Colonic mucosa (tissue), 4 donors: ENCODE results near the gene AHCYL1. TPM values are rescaled to one million over a fixed set of nuclear protein-coding genes. Genes with fewer than 3 reads are reported as not detected.
"Not testable (repeated sequence)": the region's sequence is repeated elsewhere in the genome, so short reads cannot be mapped to it uniquely, and the experiment has no call there.

Experiments used
- DNase-seq: peaks from one replicate; pipeline ENCODE4 v3.0.0-alpha.2; 2020
- H3K27ac ChIP-seq: fragments of 200-600 bp; one replicate; pipeline ENCODE4 v1.8.0; 2021
- H3K27me3 ChIP-seq: fragments of 200-600 bp; one replicate; pipeline ENCODE4 v1.8.0; 2021
- H3K36me3 ChIP-seq: fragments of 200-600 bp; one replicate; pipeline ENCODE4 v1.8.0; 2021
- H3K4me1 ChIP-seq: fragments of 200-600 bp; one replicate; pipeline ENCODE4 v1.8.0; 2021; ENCODE audit warnings: mild to moderate bottlenecking
- H3K4me3 ChIP-seq: fragments of 200-600 bp; one replicate; pipeline ENCODE4 v1.8.0; 2021
- H3K9ac ChIP-seq, 2 donors: one replicate each; pipeline ENCODE4 v1.7.0; 2013; ENCODE audit warnings: control low read depth in 2 of 2, low read depth in 2 of 2, low read length in 2 of 2
- H3K9me3 ChIP-seq: fragments of 200-600 bp; one replicate; pipeline ENCODE4 v1.8.0; 2021
- intact Hi-C: fragments of 100-400 bp; cut with DNase I; formaldehyde crosslinking; loops from one replicate; pipeline ENCODE4 v1.14.1; 2022
- total RNA-seq, 2 donors: library from RNA; stranded (reverse); fragmentation: NEBNext Ultra II Directional in 1 of 2; extraction: Animal tissue kit (Norgen Biotek cat#: 25700) in 1 of 2; gene quantifications; one replicate each; pipeline ENCODE4 v1.2.1, GENCODE V29; 2021
- TF ChIP-seq, protein P1 (sequence below): fragments of 200-600 bp; IDR thresholded peaks from one replicate; pipeline ENCODE4 v1.8.0; 2022; ENCODE audit warnings: antibody characterized with exemption, mild to moderate bottlenecking
- donor health status: healthy.
- donor health status: DM: no; HTN: no; CAD: no.
- donor health status: DM: no; HTN: no; CAD: no.

Gene AHCYL1
- total RNA-seq, 2 donors from 2014 or later: 108 to 115 TPM

DNA sequence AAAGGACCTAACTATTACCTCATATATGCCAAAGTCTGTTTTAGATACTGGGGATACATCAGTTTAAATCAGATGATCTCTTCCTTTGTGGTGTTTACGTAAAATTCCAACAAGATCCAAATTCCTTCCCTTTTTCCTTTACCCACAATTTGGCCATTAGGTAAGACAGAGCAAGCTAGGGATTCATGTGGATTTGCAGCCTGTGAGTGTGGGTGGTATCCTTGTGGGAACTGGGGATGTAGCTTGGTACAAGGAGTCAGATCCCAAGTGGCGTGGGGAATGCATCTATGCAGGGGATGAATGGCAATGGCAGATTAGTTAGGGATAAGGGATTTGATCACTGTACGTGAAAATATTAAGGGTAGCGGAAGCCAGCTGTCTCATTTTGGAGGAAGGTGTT, 40.0 kb downstream of the AHCYL1 start:
- Histone ChIP-seq H3K9me3 (no peaks in the 10 kb centered on the region), H3K4me1 (no peaks in the 10 kb centered on the region), H3K27ac (no peak overlapping the region), H3K36me3 (peaks cover 8% of the 10 kb centered on the region), H3K9ac (no peak overlapping the region), H3K4me3 (no peak overlapping the region), H3K27me3 (no peaks in the 10 kb centered on the region)
- intact Hi-C loops: no loop called here
- TF ChIP-seq, protein P1, sequence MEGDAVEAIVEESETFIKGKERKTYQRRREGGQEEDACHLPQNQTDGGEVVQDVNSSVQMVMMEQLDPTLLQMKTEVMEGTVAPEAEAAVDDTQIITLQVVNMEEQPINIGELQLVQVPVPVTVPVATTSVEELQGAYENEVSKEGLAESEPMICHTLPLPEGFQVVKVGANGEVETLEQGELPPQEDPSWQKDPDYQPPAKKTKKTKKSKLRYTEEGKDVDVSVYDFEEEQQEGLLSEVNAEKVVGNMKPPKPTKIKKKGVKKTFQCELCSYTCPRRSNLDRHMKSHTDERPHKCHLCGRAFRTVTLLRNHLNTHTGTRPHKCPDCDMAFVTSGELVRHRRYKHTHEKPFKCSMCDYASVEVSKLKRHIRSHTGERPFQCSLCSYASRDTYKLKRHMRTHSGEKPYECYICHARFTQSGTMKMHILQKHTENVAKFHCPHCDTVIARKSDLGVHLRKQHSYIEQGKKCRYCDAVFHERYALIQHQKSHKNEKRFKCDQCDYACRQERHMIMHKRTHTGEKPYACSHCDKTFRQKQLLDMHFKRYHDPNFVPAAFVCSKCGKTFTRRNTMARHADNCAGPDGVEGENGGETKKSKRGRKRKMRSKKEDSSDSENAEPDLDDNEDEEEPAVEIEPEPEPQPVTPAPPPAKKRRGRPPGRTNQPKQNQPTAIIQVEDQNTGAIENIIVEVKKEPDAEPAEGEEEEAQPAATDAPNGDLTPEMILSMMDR: no peak
- no peak for DNase-seq

DNA sequence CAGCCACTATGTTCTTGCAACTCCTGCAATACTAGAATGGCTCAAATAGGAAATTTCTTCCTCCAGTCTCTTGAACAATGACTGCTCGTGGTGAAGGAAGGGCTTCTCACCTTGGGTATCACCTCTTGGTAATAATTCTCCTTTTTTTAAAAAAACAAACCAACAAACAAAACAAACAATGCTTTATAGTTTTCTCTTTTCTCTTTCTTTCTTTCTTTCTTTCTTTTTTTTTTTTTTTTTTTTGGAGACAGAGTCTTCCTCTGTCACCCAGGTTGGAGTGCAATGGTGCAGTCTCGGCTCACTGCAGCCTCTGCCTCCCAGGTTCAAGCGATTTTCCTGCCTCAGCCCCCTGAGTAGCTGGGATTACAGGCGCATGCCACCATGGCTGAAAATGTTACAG, 46.1 kb downstream of the AHCYL1 start:
- H3K9me3 ChIP-seq, H3K27ac ChIP-seq, intact Hi-C loops, H3K4me1 ChIP-seq, H3K36me3 ChIP-seq, H3K27me3 ChIP-seq, H3K9ac ChIP-seq, DNase-seq, H3K4me3 ChIP-seq: not testable (repeated sequence)

DNA sequence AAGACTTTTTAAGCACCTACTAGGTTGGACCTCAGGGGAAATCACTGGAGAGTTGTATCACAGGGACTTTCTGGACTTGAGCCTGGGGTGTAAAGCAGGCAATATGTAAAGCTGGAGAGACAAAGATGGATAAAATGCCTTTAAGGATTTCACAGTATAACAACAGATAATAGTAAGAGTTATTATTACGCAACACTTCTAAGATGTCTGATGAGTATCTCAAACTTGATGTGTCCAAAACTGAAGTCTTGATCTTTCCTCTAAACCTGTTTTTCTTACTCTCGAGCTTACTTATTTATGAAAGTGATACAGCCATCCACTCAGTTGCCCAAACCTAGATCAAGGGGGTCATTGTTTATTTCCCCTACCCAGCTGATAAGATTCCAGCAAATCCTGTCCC, 47.8 kb downstream of the AHCYL1 start:
- DNase-seq: no peak
- Histone ChIP-seq H3K9me3 (no peaks in the 10 kb centered on the region), H3K27ac (no peak overlapping the region), H3K4me1 (peaks cover 5% of the 10 kb centered on the region), H3K9ac (no peak overlapping the region), H3K4me3 (no peak overlapping the region), H3K27me3 (no peaks in the 10 kb centered on the region), H3K36me3 (no peaks in the 10 kb centered on the region)
- TF ChIP-seq, protein P1: no peak
- intact Hi-C loops: no loop called here

DNA sequence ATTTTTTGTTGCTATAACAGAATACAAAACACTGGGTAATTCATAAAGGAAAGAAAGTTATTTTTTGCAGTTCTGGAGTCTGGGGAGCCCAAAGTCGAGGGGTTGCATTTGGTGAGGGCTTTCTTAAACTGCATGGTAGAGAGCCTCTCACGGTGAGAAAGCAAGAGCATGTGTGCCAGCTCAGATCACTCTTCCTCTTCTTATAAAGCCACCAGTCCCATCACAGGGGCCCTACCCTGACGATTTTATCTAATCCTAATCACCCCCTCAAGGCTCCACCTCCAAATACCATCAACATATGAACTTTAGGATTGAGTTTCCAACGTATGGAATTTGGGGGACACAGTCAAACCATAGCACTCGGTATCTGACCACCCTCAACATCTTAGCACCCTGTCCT, 48.9 kb downstream of the AHCYL1 start:
- TF ChIP-seq, protein P1: no peak
- Histone ChIP-seq H3K27ac (peak overlapping the region; percentile 67), H3K9me3 (no peaks in the 10 kb centered on the region), H3K27me3 (no peaks in the 10 kb centered on the region), H3K4me3 (no peak overlapping the region), H3K9ac (no peak overlapping the region), H3K36me3 (peaks cover 3% of the 10 kb centered on the region), H3K4me1 (peaks cover 5% of the 10 kb centered on the region)
- DNase-seq: no peak
- intact Hi-C loops: no loop called here

DNA sequence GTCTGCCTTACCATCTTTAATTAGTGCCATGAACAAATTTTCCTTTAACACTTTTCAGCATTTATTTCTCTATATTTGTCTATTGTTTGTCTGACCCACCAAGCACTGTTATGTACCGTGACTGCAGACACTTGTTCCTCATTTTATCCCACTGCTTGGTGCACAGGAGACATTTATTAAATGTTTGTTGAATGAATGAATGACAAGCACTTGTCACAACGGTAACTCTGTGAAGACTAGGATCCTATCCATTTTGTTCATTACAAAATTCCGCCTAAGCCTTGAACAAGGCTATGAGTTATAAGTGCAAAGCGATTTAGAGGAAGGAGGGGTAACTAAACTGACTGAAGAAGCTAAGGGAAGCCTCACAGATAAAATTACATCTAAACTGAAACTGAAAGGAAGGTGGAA, 49.5 kb downstream of the AHCYL1 start:
- DNase-seq: no peak
- peak overlapping the region in 1 of 2 donors; percentile 6 for H3K9ac ChIP-seq
- peak overlapping the region; percentile 67 for H3K27ac ChIP-seq
- H3K27me3 ChIP-seq: no peaks in the 10 kb centered on the region
- TF ChIP-seq, protein P1: no peak
- peak overlapping the region; percentile 87 for H3K4me3 ChIP-seq
- peaks cover 10% of the 10 kb centered on the region for H3K36me3 ChIP-seq
- no peaks in the 10 kb centered on the region for H3K9me3 ChIP-seq
- peaks cover 5% of the 10 kb centered on the region for H3K4me1 ChIP-seq
- intact Hi-C loops: no loop called here

DNA sequence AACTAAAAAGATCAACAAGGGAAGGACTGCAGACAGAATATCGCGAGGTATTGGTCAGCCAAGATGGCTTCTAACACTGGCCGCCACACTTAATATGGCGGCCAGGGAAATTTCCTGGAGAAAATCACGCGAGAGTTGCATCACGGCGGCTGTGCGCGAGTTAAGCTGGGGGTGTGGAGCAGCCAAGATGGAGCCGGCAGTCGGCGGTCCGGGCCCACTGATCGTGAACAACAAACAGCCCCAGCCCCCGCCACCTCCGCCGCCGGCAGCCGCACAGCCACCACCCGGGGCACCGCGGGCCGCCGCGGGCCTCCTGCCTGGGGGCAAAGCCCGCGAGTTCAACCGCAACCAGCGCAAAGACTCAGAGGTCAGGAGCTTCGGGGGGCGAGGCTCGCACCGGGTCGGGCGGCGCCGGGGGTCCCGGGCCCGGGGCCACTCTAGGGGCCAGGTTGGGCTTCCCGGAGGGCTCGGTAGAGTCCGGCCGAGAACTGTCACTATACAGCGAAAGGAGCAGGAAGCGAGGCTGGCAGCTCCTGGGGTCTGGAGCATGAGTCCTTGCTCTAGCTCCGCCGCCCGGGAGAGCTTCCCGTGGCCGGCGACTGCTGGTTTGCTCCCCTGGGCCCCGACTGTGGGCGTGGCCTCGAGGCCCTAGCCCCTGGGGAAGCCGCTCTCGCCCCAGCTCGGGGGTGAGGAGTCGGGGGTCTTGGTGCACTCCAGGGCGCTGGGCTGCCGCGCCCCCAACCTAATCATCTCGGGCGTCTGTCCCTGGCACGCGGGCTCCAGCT, 50.1 kb downstream of the AHCYL1 start, which contains the start of gene STRIP1:
Gene STRIP1 (plus strand): TSS at position 174 of the 785 bp plus-strand sequence. CDS start 14 bp downstream, at position 188.
- DNase-seq: peak; percentile 93
- peak within 1 kb of the TSS; percentile 87 for H3K4me3 ChIP-seq
- peaks cover 5% of the 10 kb centered on the region for H3K4me1 ChIP-seq
- peaks cover 16% of the 10 kb centered on the region for H3K36me3 ChIP-seq
- intact Hi-C loops: no loop called here
- TF ChIP-seq, protein P1: no peak
- peak within 1 kb of the TSS; percentile 87 to 92 for H3K9ac ChIP-seq
- H3K9me3 ChIP-seq: no peaks in the 10 kb centered on the region
- peak within 1 kb of the TSS; percentile 67 for H3K27ac ChIP-seq
- H3K27me3 ChIP-seq: no peaks in the 10 kb centered on the region
